GM18951 (cell line): ENCODE measurements around the gene TAF6L.

Experiments used
- POLR2A ChIP-seq: IDR thresholded peaks from 4 replicates; pipeline ENCODE4 v1.6.1; 2011; ENCODE audit warnings: mild to moderate bottlenecking; ENCODE audit not compliant: insufficient read length, insufficient read depth; ENCODE audit errors: extremely low read depth
- in situ Hi-C: fragments of 300-500 bp; cut with MboI; formaldehyde crosslinking; loops from one replicate; pipeline ENCODE4 v1.12.0; 2022; ENCODE audit warnings: low sequenced_read_pairs, mixed read lengths, inconsistent platforms; ENCODE audit not compliant: unreplicated experiment

TAF6L gene

GRCh38 chr11:62778441-62778840 is 7.2 kb downstream of the TAF6L start:
- in situ Hi-C loops: no loop called here
- no peak for TF ChIP-seq POLR2A

- in situ Hi-C loops: no loop called here
- no peak for TF ChIP-seq POLR2A
Measured at GRCh38 chr11:62782753-62783152, 11.6 kb downstream of the TAF6L start.

GRCh38 chr11:62786318-62787004 is 15.3 kb downstream of the TAF6L start:
- no peak for TF ChIP-seq POLR2A
- in situ Hi-C loops: no loop called here

GRCh38 chr11:62787005-62787759 is 16.0 kb downstream of the TAF6L start, which contains the start of gene TMEM179B:
TSS of gene TMEM179B (plus strand) at chr11:62787402. CDS start at chr11:62787432, 30 bp downstream.
- in situ Hi-C loops: no loop called here
- TF ChIP-seq POLR2A: peak; percentile 99

GRCh38 chr11:62788991-62789390 is 17.8 kb downstream of the TAF6L start:
- in situ Hi-C loops: no loop called here
- no peak for TF ChIP-seq POLR2A

- in situ Hi-C loops: no loop called here
Measured at GRCh38 chr11:62789576-62789975, 18.4 kb downstream of the TAF6L start.

GRCh38 chr11:62791501-62792201 is 20.5 kb downstream of the TAF6L start, which contains the start of gene TMEM223:
TSS of gene TMEM223 (minus strand) at chr11:62792006. CDS start at chr11:62791994, 12 bp downstream.
- in situ Hi-C loops: no loop called here

More at GRCh38 chr11:62789576-62789975, 18.4 kb downstream of the TAF6L start:
- no peak for TF ChIP-seq POLR2A

GRCh38 chr11:62792202-62792575 is 21.0 kb downstream of the TAF6L start:
- in situ Hi-C loops: no loop called here
- TF ChIP-seq POLR2A: no peak

More at GRCh38 chr11:62791501-62792201, 20.5 kb downstream of the TAF6L start, which contains the start of gene TMEM223:
- peak; percentile 95 for TF ChIP-seq POLR2A

GRCh38 chr11:62794201-62794775 is 23.1 kb downstream of the TAF6L start:
- in situ Hi-C loops: no loop called here
- no peak for TF ChIP-seq POLR2A

- TF ChIP-seq POLR2A: no peak
- in situ Hi-C loops: no loop called here
Measured at GRCh38 chr11:62796281-62796680, 25.1 kb downstream of the TAF6L start.

- no peak for TF ChIP-seq POLR2A
- in situ Hi-C loops: no loop called here
Measured at GRCh38 chr11:62799486-62799885, 28.3 kb downstream of the TAF6L start.

GRCh38 chr11:62801071-62801470 is 29.9 kb downstream of the TAF6L start:
- TF ChIP-seq POLR2A: no peak
- in situ Hi-C loops: no loop called here
